VCaP (cell line): ENCODE data around the gene TMEM130.

Experiments used
- H3K27ac ChIP-seq: fragments of 450-650 bp; 2 replicates; pipeline ENCODE4 v1.5.1; 2017
- CTCF ChIP-seq: fragments of 450-650 bp; conservative IDR thresholded peaks from 2 replicates; pipeline ENCODE4 v1.5.1; 2017; ENCODE audit warnings: mild to moderate bottlenecking, moderate library complexity

TMEM130 gene

GRCh38 chr7:98869027-98869596 lies 702 bp downstream of the TMEM130 start:
- no peak for TF ChIP-seq CTCF
- H3K27ac ChIP-seq: no peak overlapping the region

GRCh38 chr7:98868450-98868849 lies 1.4 kb downstream of the TMEM130 start:
- TF ChIP-seq CTCF: no peak
- H3K27ac ChIP-seq: no peak overlapping the region

GRCh38 chr7:98866765-98867164 lies 3.0 kb downstream of the TMEM130 start:
- no peak for TF ChIP-seq CTCF
- no peak overlapping the region for H3K27ac ChIP-seq

- TF ChIP-seq CTCF: no peak
- no peak overlapping the region for H3K27ac ChIP-seq
These were observed 3.5 kb downstream of the TMEM130 start for GRCh38 chr7:98866351-98866750.

- no peak for TF ChIP-seq CTCF
These were observed 4.9 kb downstream of the TMEM130 start for GRCh38 chr7:98864731-98865453.

GRCh38 chr7:98863601-98864000 lies 6.2 kb downstream of the TMEM130 start:
- TF ChIP-seq CTCF: no peak
- H3K27ac ChIP-seq: no peak overlapping the region

More at GRCh38 chr7:98864731-98865453, 4.9 kb downstream of the TMEM130 start:
- H3K27ac ChIP-seq: no peak overlapping the region

GRCh38 chr7:98862716-98863420 lies 6.9 kb downstream of the TMEM130 start:
- no peak overlapping the region for H3K27ac ChIP-seq
- no peak for TF ChIP-seq CTCF
